ENCODE results near the gene PTPRG.

Gene PTPRG

GRCh38 chr3:62242831-62243509 lies 681.6 kb downstream of the PTPRG start:
- Histone ChIP-seq H2BK120ac (ENCODE audit: insufficient read depth, low read length, poor library complexity) (no peak overlapping the region), H3K36me3 (ENCODE audit: control insufficient read depth in 1 of 2, insufficient read depth in 2 of 2, low read length in 2 of 2) (no peaks in the 10 kb centered on the region), H2AK5ac (ENCODE audit: low read length) (no peak overlapping the region), H3K4ac (ENCODE audit: low read depth, low read length) (no peak overlapping the region), H3K18ac (ENCODE audit: low read length) (no peak overlapping the region), H2BK5ac (ENCODE audit: low read depth, low read length, poor library complexity) (no peak overlapping the region), H3K79me1 (ENCODE audit: low read length) (no peaks in the 10 kb centered on the region), H4K8ac (ENCODE audit: low read depth, low read length) (no peak overlapping the region), H3K27me3 (ENCODE audit: insufficient read depth, low read length) (no peaks in the 10 kb centered on the region), H3K23ac (ENCODE audit: low read length) (no peak overlapping the region), H3K9ac (ENCODE audit: low read length) (no peak overlapping the region), H3K4me3 (ENCODE audit: low read depth, low read length) (no peak overlapping the region), H3K4me2 (ENCODE audit: low read length) (no peak overlapping the region), H4K91ac (ENCODE audit: low read depth, low read length) (no peak overlapping the region), H3K79me2 (ENCODE audit: control insufficient read depth, insufficient read depth, low read length, poor library complexity) (no peaks in the 10 kb centered on the region), H3K27ac (ENCODE audit: low read depth, low read length) (no peak overlapping the region), H3K14ac (ENCODE audit: low read length) (no peak overlapping the region), H2AFZ (ENCODE audit: insufficient read depth, low read length, poor library complexity) (no peak overlapping the region), H3K4me1 (ENCODE audit: control insufficient read depth in 1 of 2, insufficient read depth in 2 of 2, low read length in 2 of 2) (no peaks in the 10 kb centered on the region), H4K12ac (ENCODE audit: low read depth, low read length) (no peak overlapping the region), H3K9me3 (ENCODE audit: insufficient read depth, low read depth, low read length) (no peaks in the 10 kb centered on the region), H2BK12ac (ENCODE audit: low read length) (no peak overlapping the region)
- WGBS (ENCODE audit: extremely low coverage, insufficient coverage, insufficient read length) = 100% methylated on average over 1 of the region's 12 CpGs
- no peak for DNase-seq

DNA sequence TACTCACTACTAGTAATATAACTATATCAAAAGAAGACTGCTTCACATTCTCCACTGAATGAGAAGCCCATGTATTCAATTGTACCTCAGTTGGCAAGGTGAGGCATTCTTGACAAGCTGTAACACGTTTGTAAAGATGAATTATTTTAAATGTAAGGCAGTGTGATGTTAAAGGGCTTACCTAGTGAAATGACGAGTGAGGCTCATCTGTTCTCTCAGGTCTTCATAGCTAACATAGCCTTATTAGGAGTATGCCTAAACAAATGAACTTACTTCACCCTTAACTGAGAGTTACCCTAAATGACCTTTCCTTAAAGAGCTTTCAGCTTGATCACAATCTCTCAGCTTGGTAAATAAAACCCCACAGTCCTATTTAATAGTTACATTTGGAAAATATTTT lies 684.7 kb downstream of the PTPRG start:
- H4K12ac ChIP-seq (ENCODE audit: low read depth, low read length) = no peak overlapping the region
- no peak overlapping the region for H2AFZ ChIP-seq (ENCODE audit: insufficient read depth, low read length, poor library complexity)
- H2AK5ac ChIP-seq (ENCODE audit: low read length) = no peak overlapping the region
- no peak overlapping the region for H4K91ac ChIP-seq (ENCODE audit: low read depth, low read length)
- H2BK12ac ChIP-seq (ENCODE audit: low read length) = no peak overlapping the region
- no peak overlapping the region for H2BK120ac ChIP-seq (ENCODE audit: insufficient read depth, low read length, poor library complexity)
- no peak overlapping the region for H2BK5ac ChIP-seq (ENCODE audit: low read depth, low read length, poor library complexity)
- no peak overlapping the region for H3K27ac ChIP-seq (ENCODE audit: low read depth, low read length)
- H4K8ac ChIP-seq (ENCODE audit: low read depth, low read length) = no peak overlapping the region
- no peaks in the 10 kb centered on the region for H3K9me3 ChIP-seq (ENCODE audit: insufficient read depth, low read depth, low read length)
- H3K4ac ChIP-seq (ENCODE audit: low read depth, low read length) = no peak overlapping the region
- H3K27me3 ChIP-seq (ENCODE audit: insufficient read depth, low read length) = no peaks in the 10 kb centered on the region
- no peak overlapping the region for H3K18ac ChIP-seq (ENCODE audit: low read length)
- H3K14ac ChIP-seq (ENCODE audit: low read length) = no peak overlapping the region
- no peaks in the 10 kb centered on the region for H3K79me1 ChIP-seq (ENCODE audit: low read length)
- no peaks in the 10 kb centered on the region for H3K36me3 ChIP-seq (ENCODE audit: control insufficient read depth in 1 of 2, insufficient read depth in 2 of 2, low read length in 2 of 2)
- no CpG with 5 or more reads among the region's 2 CpGs for WGBS (ENCODE audit: extremely low coverage, insufficient coverage, insufficient read length)
- H3K79me2 ChIP-seq (ENCODE audit: control insufficient read depth, insufficient read depth, low read length, poor library complexity) = no peaks in the 10 kb centered on the region
- H3K4me3 ChIP-seq (ENCODE audit: low read depth, low read length) = no peak overlapping the region
- H3K9ac ChIP-seq (ENCODE audit: low read length) = no peak overlapping the region
- DNase-seq = no peak
- no peaks in the 10 kb centered on the region for H3K4me1 ChIP-seq (ENCODE audit: control insufficient read depth in 1 of 2, insufficient read depth in 2 of 2, low read length in 2 of 2)
- no peak overlapping the region for H3K23ac ChIP-seq (ENCODE audit: low read length)
- no peak overlapping the region for H3K4me2 ChIP-seq (ENCODE audit: low read length)

DNA sequence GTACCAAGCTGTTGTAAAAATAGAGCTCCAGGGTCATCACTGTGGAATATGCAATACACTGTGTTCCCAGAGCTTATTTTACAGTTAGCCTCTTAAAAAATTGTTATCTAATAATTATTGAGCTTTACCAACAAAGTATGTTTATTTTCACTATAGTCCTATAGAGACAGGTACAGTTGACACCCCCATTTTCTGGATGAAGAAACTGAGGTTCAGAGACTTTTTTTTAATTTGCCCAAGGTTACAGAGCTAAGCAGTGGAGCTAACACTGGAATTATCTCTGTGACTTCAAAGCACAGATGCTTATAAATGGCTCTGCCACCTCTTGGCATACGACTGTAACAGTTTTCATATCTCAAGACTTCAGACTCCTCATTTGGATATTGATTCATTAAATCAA lies 685.6 kb downstream of the PTPRG start:
- WGBS (ENCODE audit: extremely low coverage, insufficient coverage, insufficient read length) = no CpG with 5 or more reads among the region's 1 CpG
- H3K4ac ChIP-seq (ENCODE audit: low read depth, low read length) = no peak overlapping the region
- H3K23ac ChIP-seq (ENCODE audit: low read length) = no peak overlapping the region
- DNase-seq = no peak
- no peak overlapping the region for H2BK120ac ChIP-seq (ENCODE audit: insufficient read depth, low read length, poor library complexity)
- H3K27me3 ChIP-seq (ENCODE audit: insufficient read depth, low read length) = no peaks in the 10 kb centered on the region
- H2BK5ac ChIP-seq (ENCODE audit: low read depth, low read length, poor library complexity) = no peak overlapping the region
- no peak overlapping the region for H2AK5ac ChIP-seq (ENCODE audit: low read length)
- no peaks in the 10 kb centered on the region for H3K79me1 ChIP-seq (ENCODE audit: low read length)
- H3K4me1 ChIP-seq (ENCODE audit: control insufficient read depth in 1 of 2, insufficient read depth in 2 of 2, low read length in 2 of 2) = no peaks in the 10 kb centered on the region
- H4K91ac ChIP-seq (ENCODE audit: low read depth, low read length) = no peak overlapping the region
- H2AFZ ChIP-seq (ENCODE audit: insufficient read depth, low read length, poor library complexity) = no peak overlapping the region
- no peak overlapping the region for H3K9ac ChIP-seq (ENCODE audit: low read length)
- no peaks in the 10 kb centered on the region for H3K9me3 ChIP-seq (ENCODE audit: insufficient read depth, low read depth, low read length)
- H2BK12ac ChIP-seq (ENCODE audit: low read length) = no peak overlapping the region
- no peaks in the 10 kb centered on the region for H3K36me3 ChIP-seq (ENCODE audit: control insufficient read depth in 1 of 2, insufficient read depth in 2 of 2, low read length in 2 of 2)
- H4K12ac ChIP-seq (ENCODE audit: low read depth, low read length) = no peak overlapping the region
- H3K27ac ChIP-seq (ENCODE audit: low read depth, low read length) = no peak overlapping the region
- H3K79me2 ChIP-seq (ENCODE audit: control insufficient read depth, insufficient read depth, low read length, poor library complexity) = no peaks in the 10 kb centered on the region
- H4K8ac ChIP-seq (ENCODE audit: low read depth, low read length) = no peak overlapping the region
- H3K18ac ChIP-seq (ENCODE audit: low read length) = no peak overlapping the region
- H3K4me2 ChIP-seq (ENCODE audit: low read length) = no peak overlapping the region
- H3K14ac ChIP-seq (ENCODE audit: low read length) = no peak overlapping the region
- no peak overlapping the region for H3K4me3 ChIP-seq (ENCODE audit: low read depth, low read length)

DNA sequence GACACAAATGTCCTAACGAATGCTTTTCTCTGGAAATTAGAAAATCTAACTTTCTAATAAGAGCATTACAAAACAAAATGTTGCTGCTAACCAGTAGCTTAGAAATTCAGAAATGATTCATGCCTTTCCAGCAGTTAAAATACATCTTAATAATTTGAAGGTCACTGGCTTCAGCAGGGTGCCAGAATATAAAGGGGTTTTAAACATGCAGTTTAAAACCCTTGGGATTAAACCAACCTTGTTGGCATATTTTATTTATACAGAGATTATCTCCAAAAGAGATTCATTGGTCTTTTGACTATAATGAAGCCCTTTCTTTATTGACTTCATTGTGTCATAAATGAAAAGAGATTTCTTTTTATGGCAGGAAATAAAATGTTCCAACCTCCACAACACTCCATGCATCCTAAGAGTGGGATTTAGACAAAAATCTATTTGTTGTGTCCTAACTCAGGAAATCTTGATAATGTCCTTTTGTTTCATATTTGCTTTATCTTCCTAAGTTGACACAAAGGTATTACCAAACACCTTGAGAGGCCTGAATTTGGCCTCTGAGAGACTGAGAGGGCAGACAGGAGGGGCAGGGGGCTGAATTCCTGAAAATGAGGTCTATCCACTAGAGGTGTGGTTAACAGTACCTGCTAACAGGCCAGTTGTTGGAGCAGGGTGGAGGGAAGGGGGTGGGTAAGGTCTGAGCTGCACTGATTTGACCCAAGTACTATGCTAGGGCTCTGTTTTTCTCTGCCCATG lies 687.5 kb downstream of the PTPRG start:
- H3K14ac ChIP-seq (ENCODE audit: low read length) = no peak overlapping the region
- H3K9me3 ChIP-seq (ENCODE audit: insufficient read depth, low read depth, low read length) = no peaks in the 10 kb centered on the region
- no peaks in the 10 kb centered on the region for H3K79me2 ChIP-seq (ENCODE audit: control insufficient read depth, insufficient read depth, low read length, poor library complexity)
- no peaks in the 10 kb centered on the region for H3K79me1 ChIP-seq (ENCODE audit: low read length)
- H2BK12ac ChIP-seq (ENCODE audit: low read length) = no peak overlapping the region
- no peaks in the 10 kb centered on the region for H3K36me3 ChIP-seq (ENCODE audit: control insufficient read depth in 1 of 2, insufficient read depth in 2 of 2, low read length in 2 of 2)
- DNase-seq = no peak
- no peaks in the 10 kb centered on the region for H3K4me1 ChIP-seq (ENCODE audit: control insufficient read depth in 1 of 2, insufficient read depth in 2 of 2, low read length in 2 of 2)
- H2AK5ac ChIP-seq (ENCODE audit: low read length) = no peak overlapping the region
- H4K91ac ChIP-seq (ENCODE audit: low read depth, low read length) = no peak overlapping the region
- H3K4me2 ChIP-seq (ENCODE audit: low read length) = no peak overlapping the region
- H3K9ac ChIP-seq (ENCODE audit: low read length) = no peak overlapping the region
- no CpG with 5 or more reads among the region's 1 CpG for WGBS (ENCODE audit: extremely low coverage, insufficient coverage, insufficient read length)
- H2BK5ac ChIP-seq (ENCODE audit: low read depth, low read length, poor library complexity) = no peak overlapping the region
- no peak overlapping the region for H2BK120ac ChIP-seq (ENCODE audit: insufficient read depth, low read length, poor library complexity)
- H3K4ac ChIP-seq (ENCODE audit: low read depth, low read length) = no peak overlapping the region
- H3K23ac ChIP-seq (ENCODE audit: low read length) = no peak overlapping the region
- H3K27ac ChIP-seq (ENCODE audit: low read depth, low read length) = no peak overlapping the region
- H3K4me3 ChIP-seq (ENCODE audit: low read depth, low read length) = no peak overlapping the region
- H3K27me3 ChIP-seq (ENCODE audit: insufficient read depth, low read length) = no peaks in the 10 kb centered on the region
- no peak overlapping the region for H4K12ac ChIP-seq (ENCODE audit: low read depth, low read length)
- H3K18ac ChIP-seq (ENCODE audit: low read length) = no peak overlapping the region
- no peak overlapping the region for H4K8ac ChIP-seq (ENCODE audit: low read depth, low read length)
- no peak overlapping the region for H2AFZ ChIP-seq (ENCODE audit: insufficient read depth, low read length, poor library complexity)
